ENCODE results near the gene MBD3L3.
"Not testable (repeated sequence)": the region's sequence is repeated elsewhere in the genome, so short reads cannot be mapped to it uniquely, and the experiment has no call there.

MBD3L3 gene

DNA sequence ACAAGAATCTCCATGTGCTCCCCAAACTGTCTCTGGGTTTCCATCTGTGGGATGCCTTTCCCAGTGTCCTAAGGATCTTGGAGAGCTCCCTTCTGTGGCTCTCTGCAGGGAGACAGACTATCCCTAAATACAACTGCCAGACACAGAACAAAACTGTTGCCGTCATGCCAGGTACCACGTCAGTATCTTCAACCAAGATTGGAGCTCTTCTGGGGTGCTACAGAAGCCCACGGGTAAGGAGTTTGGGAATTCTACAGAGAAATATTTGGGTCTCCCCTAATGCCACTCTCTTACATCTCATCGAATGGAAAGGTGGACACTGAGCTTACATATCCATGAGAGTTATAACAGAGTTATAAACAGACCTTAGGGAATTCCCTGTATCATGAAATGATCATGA is 4.9 kb upstream of the MBD3L3 start:
- no peak for DNase-seq

GRCh38 chr19:7059977-7060376 is 1.5 kb upstream of the MBD3L3 start:
- DNase-seq = not testable (repeated sequence)

DNA sequence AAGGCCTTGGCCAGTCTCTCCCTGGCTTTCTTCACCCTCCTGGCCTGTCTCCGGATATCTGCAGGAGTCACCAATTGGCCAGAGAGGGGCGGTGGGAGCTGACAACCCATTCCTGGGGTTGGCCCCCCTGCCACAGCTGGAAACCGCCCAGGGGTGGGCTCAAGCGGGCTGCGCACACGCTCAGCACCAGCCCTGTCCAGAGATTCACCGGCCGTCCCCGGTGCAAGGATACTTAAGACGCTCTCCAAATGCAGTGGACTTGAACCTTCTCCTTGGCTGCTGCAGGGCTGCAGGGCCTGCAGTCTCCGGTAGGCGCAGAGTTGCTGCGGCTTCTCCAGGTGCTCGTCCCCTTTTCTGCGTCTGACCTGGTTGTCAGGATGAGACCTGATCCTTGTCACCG is 2.1 kb downstream of the MBD3L3 start:
- DNase-seq = not testable (repeated sequence)

DNA sequence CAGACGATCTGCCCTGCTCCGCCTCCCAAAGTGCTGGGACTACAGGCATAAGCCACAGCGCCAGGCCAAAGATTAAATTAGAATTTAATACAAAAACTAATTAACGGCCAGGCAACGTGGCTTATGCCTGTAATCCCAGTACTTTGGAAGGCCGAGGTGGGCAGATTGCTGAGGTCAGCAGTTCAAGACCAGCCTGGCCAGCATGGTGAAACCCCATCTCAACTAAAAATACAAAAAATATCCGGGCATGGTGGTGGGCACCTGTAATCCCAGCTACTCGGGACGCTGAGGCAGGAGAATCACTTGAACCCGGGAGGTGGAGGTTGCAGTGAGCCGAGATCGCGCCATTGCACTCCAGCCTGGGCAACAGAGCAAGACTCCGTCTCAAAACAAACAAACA is 2.8 kb downstream of the MBD3L3 start:
- not testable (repeated sequence) for DNase-seq

- not testable (repeated sequence) for DNase-seq
Measured at GRCh38 chr19:7054635-7055368, 3.7 kb downstream of the MBD3L3 start.

GRCh38 chr19:7052896-7053295 is 5.6 kb downstream of the MBD3L3 start:
- DNase-seq = not testable (repeated sequence)

- not testable (repeated sequence) for DNase-seq
Measured at GRCh38 chr19:7051421-7051820, 7.1 kb downstream of the MBD3L3 start.

DNA sequence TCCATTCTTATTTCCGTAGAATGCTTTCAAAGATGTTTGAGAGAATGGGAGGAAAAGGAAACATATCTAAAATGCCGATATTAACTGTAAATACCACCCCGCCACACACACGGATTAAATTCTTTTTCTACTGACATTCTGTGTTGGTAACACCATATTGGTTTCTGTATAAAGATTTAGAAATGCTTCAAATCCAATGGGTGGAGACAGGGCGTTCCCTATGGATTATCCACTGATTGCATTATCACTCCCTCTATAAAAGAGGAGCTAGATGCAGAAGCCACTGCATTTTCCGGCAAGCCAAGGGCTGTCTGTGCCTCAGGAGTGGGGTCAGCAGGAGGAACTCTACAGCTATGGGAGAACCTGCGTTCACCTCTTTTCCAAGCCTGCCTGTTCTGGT is 9.5 kb downstream of the MBD3L3 start, which contains the start of gene MBD3L2:
Gene MBD3L2, plus strand, starts transcription at position 301 of the 400 bp plus-strand sequence. Its CDS starts 53 bp downstream, at position 354.
- not testable (repeated sequence) for DNase-seq

GRCh38 chr19:7041563-7041962 is 16.9 kb downstream of the MBD3L3 start:
- not testable (repeated sequence) for DNase-seq

GRCh38 chr19:7040079-7040478 is 18.4 kb downstream of the MBD3L3 start, which contains the start of gene MBD3L4:
MBD3L4 (minus strand) TSS chr19:7040179; CDS start chr19:7040144, 35 bp downstream.
- not testable (repeated sequence) for DNase-seq

DNA sequence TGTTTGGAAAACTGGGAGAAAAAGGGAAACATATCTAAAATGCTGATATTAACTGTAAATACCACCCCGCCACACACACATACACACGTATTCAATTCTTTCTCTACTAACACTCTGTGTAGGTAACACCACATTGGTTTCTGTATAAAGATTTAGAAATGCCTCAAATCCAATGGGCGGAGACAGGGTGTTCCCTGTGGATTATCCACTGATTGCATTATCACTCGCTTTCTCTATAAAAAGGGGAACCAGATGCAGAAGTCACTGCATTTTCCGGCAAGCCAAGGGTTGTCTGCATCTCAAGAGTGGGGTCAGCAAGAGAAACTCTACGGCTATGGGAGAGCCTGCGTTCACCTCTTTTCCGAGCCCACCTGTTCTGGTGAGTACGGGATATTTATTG is 28.2 kb downstream of the MBD3L3 start, which contains the start of gene MBD3L5:
Gene MBD3L5, plus strand, starts transcription at position 301 of the 400 bp plus-strand sequence. Its CDS starts 34 bp downstream, at position 335.
- not testable (repeated sequence) for DNase-seq

DNA sequence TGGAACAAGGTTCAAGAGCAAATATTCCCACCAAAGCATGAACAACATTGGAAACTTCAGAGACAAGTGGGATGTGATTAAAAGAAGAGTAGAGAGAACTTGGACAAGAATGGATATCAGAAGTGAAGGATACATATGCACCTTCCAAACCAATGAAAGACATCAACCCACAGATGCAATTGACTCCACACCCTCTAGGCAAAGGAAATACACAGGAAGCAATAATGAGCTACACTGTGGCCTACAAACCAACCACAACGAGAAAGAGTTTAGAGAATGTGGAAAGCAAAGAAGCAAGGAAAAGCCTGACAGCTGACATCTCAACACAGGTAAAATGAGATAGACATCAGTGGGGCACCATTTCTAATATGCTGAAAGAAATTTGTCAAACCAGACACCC is 29.7 kb downstream of the MBD3L3 start:
- DNase-seq = not testable (repeated sequence)

DNA sequence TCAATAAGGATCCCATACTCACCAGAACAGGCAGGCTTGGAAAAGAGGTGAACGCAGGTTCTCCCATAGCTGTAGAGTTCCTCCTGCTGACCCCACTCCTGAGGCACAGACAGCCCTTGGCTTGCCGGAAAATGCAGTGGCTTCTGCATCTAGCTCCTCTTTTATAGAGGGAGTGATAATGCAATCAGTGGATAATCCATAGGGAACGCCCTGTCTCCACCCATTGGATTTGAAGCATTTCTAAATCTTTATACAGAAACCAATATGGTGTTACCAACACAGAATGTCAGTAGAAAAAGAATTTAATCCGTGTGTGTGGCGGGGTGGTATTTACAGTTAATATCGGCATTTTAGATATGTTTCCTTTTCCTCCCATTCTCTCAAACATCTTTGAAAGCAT is 37.1 kb downstream of the MBD3L3 start, which contains the start of gene MBD3L2B:
Gene MBD3L2B, minus strand, starts transcription at position 101 of the 400 bp plus-strand sequence. Its CDS starts 34 bp downstream, at position 67.
- DNase-seq = not testable (repeated sequence)

- no peak for DNase-seq
Measured at GRCh38 chr19:7018828-7019227, 39.6 kb downstream of the MBD3L3 start.

GRCh38 chr19:7013678-7014077 is 44.8 kb downstream of the MBD3L3 start:
- DNase-seq = peak; percentile 80

GRCh38 chr19:7010722-7011593 is 47.5 kb downstream of the MBD3L3 start:
- no peak for DNase-seq

DNA sequence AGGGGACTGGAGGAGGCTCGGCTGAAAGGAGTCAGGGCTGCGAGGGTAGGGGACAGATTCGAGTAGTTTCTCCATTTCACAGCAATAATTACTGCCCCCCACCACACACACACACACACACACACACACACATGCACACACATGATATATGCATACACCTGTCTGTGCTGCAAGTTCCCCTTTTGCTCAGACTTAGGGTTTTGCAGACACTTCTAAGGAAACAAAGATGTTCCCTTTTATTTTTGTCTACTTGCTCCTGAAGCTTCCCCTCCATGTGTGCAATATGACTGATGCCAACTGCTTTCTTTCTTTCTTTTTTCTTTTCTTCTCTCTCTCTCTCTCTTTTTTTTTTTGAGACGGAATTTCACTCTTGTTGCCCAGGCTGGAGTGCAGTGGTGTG is 50.6 kb downstream of the MBD3L3 start:
- peak in 1 of 2 donors; percentile 14 for DNase-seq

Measured in inflammatory macrophage (primary cell).